OCI-LY7 (cell line): ENCODE results near the gene ZDHHC5. TPM values are rescaled to one million over a fixed set of nuclear protein-coding genes. Genes with fewer than 3 reads are reported as not detected.
"Not testable (repeated sequence)": the region's sequence is repeated elsewhere in the genome, so short reads cannot be mapped to it uniquely, and the experiment has no call there.

Experiments
- BruUV-seq: library from RNA; stranded (reverse); fragments of 400-500 nt; replicated peaks from 2 replicates; lab custom pipeline; 2021; lab: Mats Ljungman, UMichigan
- CTCF ChIA-PET: fragments of 300-600 bp; sonication (Branson Sonifier 250); formaldehyde crosslinking; loops from one replicate; lab custom pipeline; 2022; ENCODE audit warnings: antibody characterized with exemption; ENCODE audit not compliant: unreplicated experiment; lab: Charles Lee
- POLR2A ChIA-PET: fragments of 300-600 bp; sonication (Branson Sonifier 250); formaldehyde crosslinking; loops from one replicate; lab custom pipeline; 2022; ENCODE audit warnings: antibody characterized with exemption; lab: Charles Lee
- DNase-seq: peaks from one replicate; pipeline ENCODE4 v3.0.0-alpha.2; 2015; ENCODE audit warnings: low spot score
- H2AFZ ChIP-seq: fragments of 200-600 bp; sonication (generic), shearing (Covaris generic); 2 replicates; pipeline ENCODE4 v1.6.1; 2014; ENCODE audit warnings: mild to moderate bottlenecking, antibody characterized with exemption, low read length, moderate library complexity
- H3K27ac ChIP-seq: fragments of 200-600 bp; sonication (generic); 2 replicates; pipeline ENCODE4 v1.5.1; 2014; ENCODE audit warnings: mixed run types, low read depth, mild to moderate bottlenecking, moderate library complexity, low read length, inconsistent platforms; ENCODE audit not compliant: poor library complexity, severe bottlenecking
- H3K36me3 ChIP-seq: fragments of 200-600 bp; sonication (generic); 2 replicates; pipeline ENCODE4 v1.6.1; 2014; ENCODE audit warnings: mild to moderate bottlenecking, antibody characterized with exemption, low read length, moderate library complexity, mixed read lengths; ENCODE audit not compliant: insufficient read depth
- H3K4me1 ChIP-seq: fragments of 200-600 bp; sonication (generic); 2 replicates; pipeline ENCODE4 v1.5.1; 2014; ENCODE audit warnings: mild to moderate bottlenecking, low read length; ENCODE audit not compliant: insufficient read depth, poor library complexity, severe bottlenecking
- H3K4me2 ChIP-seq: fragments of 200-600 bp; sonication (generic); 2 replicates; pipeline ENCODE4 v1.6.1; 2014; ENCODE audit warnings: mild to moderate bottlenecking, low read length
- H3K4me3 ChIP-seq: fragments of 200-600 bp; sonication (generic); 2 replicates; pipeline ENCODE4 v1.5.1; 2014; ENCODE audit warnings: mild to moderate bottlenecking, low read depth, low read length; ENCODE audit not compliant: poor library complexity, severe bottlenecking
- H3K79me2 ChIP-seq: fragments of 200-600 bp; sonication (generic); 2 replicates; pipeline ENCODE4 v1.6.1; 2016; ENCODE audit warnings: low read depth, mild to moderate bottlenecking, low read length, moderate library complexity, mixed read lengths; ENCODE audit not compliant: insufficient read depth
- H3K9me2 ChIP-seq: fragments of 200-600 bp; sonication (generic); 2 replicates; pipeline ENCODE4 v1.6.1; 2016; ENCODE audit warnings: mild to moderate bottlenecking, low read length, mixed read lengths; ENCODE audit not compliant: insufficient read depth
- H3K9me3 ChIP-seq: fragments of 200-600 bp; sonication (generic); 2 replicates; pipeline ENCODE4 v1.6.1; 2014; ENCODE audit warnings: mild to moderate bottlenecking, mixed run types, low read length, mixed read lengths
- H4K20me1 ChIP-seq: fragments of 200-600 bp; sonication (generic); 2 replicates; pipeline ENCODE4 v1.6.1; 2014; ENCODE audit warnings: mild to moderate bottlenecking, antibody characterized with exemption, low read length, moderate library complexity, mixed read lengths; ENCODE audit not compliant: insufficient read depth
- CTCF ChIP-seq: fragments of 200-600 bp; sonication (generic); conservative IDR thresholded peaks from 2 replicates; pipeline ENCODE4 v1.5.1; 2014; ENCODE audit warnings: mild to moderate bottlenecking, antibody characterized with exemption, low read length, moderate library complexity, mixed read lengths
- EZH2phosphoT487 ChIP-seq: fragments of 200-600 bp; sonication (generic); IDR thresholded peaks from 2 replicates; pipeline ENCODE4 v1.6.1; 2018; ENCODE audit warnings: low read depth, borderline replicate concordance, mild to moderate bottlenecking, mixed run types, antibody characterized with exemption, low read length, moderate library complexity, mixed read lengths
- intact Hi-C: fragments of 100-400 bp; cut with micrococcal nuclease; formaldehyde crosslinking; loops from one replicate; pipeline ENCODE4 v1.10.0; 2022; ENCODE audit not compliant: unreplicated experiment
- total RNA-seq, 2 experiments: library from RNA; depleted of rRNA in 1 of 2; stranded (reverse); fragments of >200 nt in 1 of 2; shearing (Covaris generic) in 1 of 2; gene quantifications; 2 replicates each; pipeline ENCODE4 v1.2.3, GENCODE V29; 2014 to 2022

ZDHHC5 gene
- total RNA-seq, 2 experiments from 2014 or later, result 27.5 to 57.4 TPM

GRCh38 chr11:57681168-57681567 is 13.3 kb downstream of the ZDHHC5 start:
- no TSS peak for BruUV-seq
- DNase-seq, result no peak
- Histone ChIP-seq H3K4me3 (no peak overlapping the region), H3K9me2 (no peaks in the 10 kb centered on the region), H3K9me3 (no peaks in the 10 kb centered on the region), H3K4me2 (no peak overlapping the region), H4K20me1 (peaks cover 7% of the 10 kb centered on the region; the same call in 1 of the 2 replicates), H3K4me1 (no peaks in the 10 kb centered on the region), H3K27ac (no peak overlapping the region), H2AFZ (no peak overlapping the region), H3K36me3 (peaks cover 91% of the 10 kb centered on the region), H3K79me2 (peaks cover 77% of the 10 kb centered on the region)
- intact Hi-C loops, result no loop called here
- TF ChIP-seq CTCF (no peak), EZH2phosphoT487 (no peak)
- POLR2A ChIA-PET, result interaction anchor here (0.5 kb wide), 1 partner anchor 17 kb away, joined by 4 read pairs; no protein-coding TSS in a partner anchor
- CTCF ChIA-PET, result no interaction called here

- TSS peak; percentile 44 for BruUV-seq
- H2AFZ ChIP-seq, H3K79me2 ChIP-seq, POLR2A ChIA-PET, CTCF ChIA-PET, H4K20me1 ChIP-seq, intact Hi-C loops, DNase-seq, H3K9me3 ChIP-seq, H3K4me3 ChIP-seq, H3K27ac ChIP-seq, H3K4me2 ChIP-seq, H3K9me2 ChIP-seq, H3K4me1 ChIP-seq: not testable (repeated sequence)
- H3K36me3 ChIP-seq, result peaks cover 91% of the 10 kb centered on the region
These were observed 22.6 kb downstream of the ZDHHC5 start for GRCh38 chr11:57690474-57690873.

- no peak overlapping the region for H2AFZ ChIP-seq
- H4K20me1 ChIP-seq, result no peaks in the 10 kb centered on the region
- intact Hi-C loops, result no loop called here
- ChIA-PET CTCF (no interaction called here), POLR2A (no interaction called here)
- peaks cover 89% of the 10 kb centered on the region for H3K36me3 ChIP-seq
- H3K9me2 ChIP-seq, result no peaks in the 10 kb centered on the region
- TF ChIP-seq EZH2phosphoT487 (no peak), CTCF (no peak)
- DNase-seq, result no peak
- no peak overlapping the region for H3K27ac ChIP-seq
- H3K79me2 ChIP-seq, result no peaks in the 10 kb centered on the region
- no TSS peak for BruUV-seq
- H3K9me3 ChIP-seq, result no peaks in the 10 kb centered on the region
- H3K4me2 ChIP-seq, result no peak overlapping the region
- H3K4me1 ChIP-seq, result no peaks in the 10 kb centered on the region
- no peak overlapping the region for H3K4me3 ChIP-seq
These were observed 31.0 kb downstream of the ZDHHC5 start for GRCh38 chr11:57698843-57699365.
